Adrenal gland (tissue), 12 donors: ENCODE data around the gene TCHHL1. TPM values are rescaled to one million over a fixed set of nuclear protein-coding genes. Genes with fewer than 3 reads are reported as not detected.

Experiments used
- DNase-seq, 7 donors: peaks; one replicate each; pipeline ENCODE4 v3.0.0-alpha.2; 2019 to 2020
- H3K27ac ChIP-seq, 5 donors: fragments of 200-600 bp; sonication (generic) in 4 of 5; 1 replicate in 3 of 5; 2 replicates in 2 of 5; pipeline versions ENCODE4 v1.5.1 to v1.8.0; 2016 to 2020; ENCODE audit warnings: mild to moderate bottlenecking in 1 of 5
- H3K27me3 ChIP-seq: fragments of 200-600 bp; 2 replicates; pipeline ENCODE4 v1.8.0; 2021
- H3K36me3 ChIP-seq, 2 donors: fragments of 200-600 bp; replicated peaks in 1 of 2; 1 replicate in 1 of 2; 2 replicates in 1 of 2; pipeline versions ENCODE4 v1.5.1 to v1.8.0; 2018 to 2022
- H3K4me1 ChIP-seq, 2 donors: fragments of 200-600 bp; replicated peaks in 1 of 2; 1 replicate in 1 of 2; 2 replicates in 1 of 2; pipeline versions ENCODE4 v1.5.1 to v1.8.0; 2018 to 2021
- H3K4me3 ChIP-seq, 4 donors: fragments of 200-600 bp; sonication (generic) in 3 of 4; one replicate each; pipeline ENCODE4 v1.5.1; 2016 to 2018
- H3K9me3 ChIP-seq, 3 donors: fragments of 200-600 bp; sonication (generic) in 1 of 3; replicated peaks in 1 of 3; 1 replicate in 2 of 3; 2 replicates in 1 of 3; pipeline versions ENCODE4 v1.5.1 to v1.8.0; 2016 to 2021
- CTCF ChIP-seq, 6 experiments: fragments of 450-650 bp in 4 of 6; fragments of 200-600 bp in 2 of 6; sonication (generic) in 1 of 6; IDR thresholded peaks; 1 replicate in 5 of 6; 2 replicates in 1 of 6; pipeline versions ENCODE4 v1.5.1 to v1.8.0; 2016 to 2021; ENCODE audit warnings: antibody characterized with exemption in 6 of 6, mild to moderate bottlenecking in 2 of 6, moderate library complexity in 1 of 6
- POLR2A ChIP-seq, 2 donors: fragments of 450-650 bp; IDR thresholded peaks; one replicate each; pipeline ENCODE4 v1.6.1; 2017; ENCODE audit warnings: antibody characterized with exemption in 2 of 2, mild to moderate bottlenecking in 2 of 2, moderate library complexity in 1 of 2
- WGBS, 4 donors: extraction: QIAGEN DNeasy Blood & Tissue Kit in 2 of 4; methylation state at CpG; one replicate each; pipeline versions ENCODE4 v1.1.5 to v1.1.7; 2013 to 2017; 5-methylcytosine and 5-hydroxymethylcytosine counted together
- intact Hi-C, 2 donors: fragments of 100-400 bp; cut with DNase I; formaldehyde crosslinking; loops; one replicate each; pipeline versions ENCODE4 v1.14.1 to v1.15.0; 2022 to 2023
- polyA plus RNA-seq, 3 donors: library from polyadenylated mRNA; stranded (reverse); fragments of 200-250 nt in 2 of 3; fragments of 350-450 nt in 1 of 3; fragmentation: Illumina TruSeq in 1 of 3; extraction: RNeasy Lipid Tissue Mini Kit (QIAGEN cat#74804) in 1 of 3; gene quantifications; one replicate each; pipeline ENCODE4 v1.2.3, GENCODE V29; 2013 to 2014
- total RNA-seq, 9 donors: library from RNA; depleted of rRNA in 4 of 9; stranded (reverse); fragments of >200 nt in 4 of 9; fragments of 120-200 nt in 1 of 9; fragmentation: NEBNext Ultra II Directional in 1 of 9; extraction: Animal tissue kit (Norgen Biotek cat#: 25700) in 1 of 9; gene quantifications; one replicate each; pipeline versions ENCODE4 v1.1.0 to v1.2.4, GENCODE V29; 2013 to 2023
- donor health status: healthy with polysubstance abuse.
- donor health status: Bipolar disorder and iron deficiency.
- donor health status: DM: yes; HTN: yes; CAD: no.
- donor health status: DM: no; HTN: no; CAD: no.
- donor health status: DM: no; HTN: no; CAD: no.
- donor health status: DM: yes; HTN: yes; CAD: no.

Gene TCHHL1
- total and polyA plus RNA-seq, 12 donors = not detected

DNA sequence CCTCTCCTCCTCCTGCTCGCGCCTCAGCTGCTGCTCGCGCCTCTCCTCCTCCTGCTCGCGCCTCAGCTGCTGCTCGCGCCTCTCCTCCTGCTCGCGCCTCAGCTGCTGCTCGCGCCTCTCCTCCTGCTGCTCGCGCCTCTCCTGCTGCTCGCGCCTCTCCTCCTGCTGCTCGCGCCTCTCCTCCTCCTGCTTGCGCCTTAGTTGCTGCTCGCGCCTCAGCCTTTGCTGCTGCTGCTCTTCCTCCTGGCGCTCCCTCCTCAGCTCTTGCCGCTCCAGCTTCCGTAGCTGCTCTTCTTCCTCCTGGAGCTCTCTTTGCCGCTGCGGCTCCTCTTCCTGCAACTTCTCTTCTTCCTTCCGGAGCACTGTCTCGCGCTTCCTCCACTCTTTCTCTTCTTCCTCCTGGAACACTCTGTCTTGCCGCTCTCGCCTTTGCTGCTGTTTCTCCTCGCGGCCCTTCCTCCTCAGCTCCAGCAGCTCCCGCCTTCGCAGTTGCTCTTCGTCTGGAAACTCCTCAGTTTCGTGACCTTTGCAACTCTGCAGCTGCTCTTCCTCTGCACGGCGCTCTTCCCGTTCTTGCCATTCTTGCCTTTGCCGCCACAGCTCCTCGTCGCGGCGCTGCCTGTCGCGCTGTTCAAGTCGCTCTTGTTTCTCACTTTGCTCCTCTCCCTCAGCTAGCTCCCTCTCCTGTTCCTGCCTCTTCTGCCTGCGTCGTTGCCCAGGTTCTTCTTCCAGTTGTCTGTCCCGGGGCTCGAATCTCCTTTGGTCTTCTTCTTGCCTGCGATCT, 23.4 kb upstream of the TCHHL1 start:
- H3K36me3 ChIP-seq = no peaks in the 10 kb centered on the region
- TF ChIP-seq CTCF (IDR thresholded peaks at IDR 0.05) (no peak), POLR2A (IDR thresholded peaks at IDR 0.05) (no peak)
- intact Hi-C loops = no loop called here
- DNase-seq = no peak
- H3K4me3 ChIP-seq = no peak overlapping the region
- no peak overlapping the region for H3K27ac ChIP-seq
- no peaks in the 10 kb centered on the region for H3K9me3 ChIP-seq
- peaks cover 73% of the 10 kb centered on the region for H3K27me3 ChIP-seq
- H3K4me1 ChIP-seq = peaks cover 12 to 25% of the 10 kb centered on the region in 2 donors
- 1 to 3% (median 3%) methylated on average over 45 to 53 of the region's 53 CpGs for WGBS, 4 donors

DNA sequence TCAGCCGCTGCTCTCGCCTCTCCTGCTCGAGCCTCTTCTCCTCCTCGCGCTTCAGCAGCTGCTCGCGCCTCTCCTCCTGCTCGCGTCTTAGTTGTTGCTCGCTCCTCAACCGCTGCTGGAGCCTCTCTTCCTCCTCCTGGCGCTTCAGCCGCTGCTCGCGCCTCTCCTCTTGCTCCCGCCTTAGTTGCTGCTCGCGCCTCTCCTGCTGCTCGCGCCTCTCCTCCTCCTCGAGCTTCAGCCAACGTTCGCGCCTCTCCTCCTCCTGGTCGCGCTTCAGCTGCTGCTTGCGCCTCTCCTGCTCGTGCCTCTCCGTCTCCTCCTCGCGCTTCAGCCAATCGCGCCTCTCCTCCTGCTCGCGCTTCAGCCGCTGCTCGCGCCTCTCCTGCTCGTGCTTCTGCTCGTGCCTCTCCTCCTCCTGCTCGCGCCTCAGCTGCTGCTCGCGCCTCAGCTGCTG, 22.7 kb upstream of the TCHHL1 start:
- H3K4me1 ChIP-seq = peaks cover 12 to 25% of the 10 kb centered on the region in 2 donors

DNA sequence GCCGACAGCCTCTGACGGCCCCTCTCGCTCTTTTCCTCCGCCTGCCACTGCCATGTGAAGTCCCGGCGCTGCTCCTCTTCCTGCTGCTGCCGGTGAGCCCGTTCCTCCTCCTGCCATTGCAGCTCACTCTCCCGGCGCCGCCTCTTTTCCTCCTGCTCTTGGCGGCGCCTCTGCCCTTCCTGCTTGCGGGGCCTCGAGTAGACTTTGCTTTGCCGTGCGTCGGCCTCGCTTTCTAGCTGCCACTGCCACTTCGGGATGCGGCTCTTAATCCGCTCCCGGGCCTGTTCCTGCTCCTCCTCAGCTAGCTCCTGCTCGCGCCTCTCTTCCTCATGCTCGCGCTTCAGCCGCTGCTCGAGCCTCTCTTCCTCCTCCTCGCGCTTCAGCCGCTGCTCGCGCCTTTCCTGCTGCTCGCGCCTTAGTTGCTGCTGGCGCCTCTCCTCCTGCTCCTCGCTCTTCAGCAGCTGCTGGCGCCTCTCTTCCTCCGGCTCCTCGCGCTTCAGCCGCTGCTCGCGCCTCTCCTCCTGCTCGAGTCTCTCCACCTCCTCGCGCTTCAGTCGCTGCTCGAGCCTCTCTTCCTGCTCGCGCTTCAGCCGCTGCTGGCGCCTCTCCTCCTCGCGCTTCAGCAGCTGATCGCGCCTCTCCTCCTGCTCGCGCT, 22.1 kb upstream of the TCHHL1 start:
- DNase-seq = peak in 2 of 7 donors; percentile 7 to 30
- H3K27me3 ChIP-seq = peaks cover 75% of the 10 kb centered on the region
- no peaks in the 10 kb centered on the region for H3K9me3 ChIP-seq
- peak overlapping the region in 1 of 4 donors; percentile 42 for H3K4me3 ChIP-seq
- H3K4me1 ChIP-seq = peaks cover 12 to 25% of the 10 kb centered on the region in 2 donors
- 1 to 4% (median 2%) methylated on average over 56 to 60 of the region's 60 CpGs for WGBS, 4 donors
- H3K36me3 ChIP-seq = no peaks in the 10 kb centered on the region
- intact Hi-C loops = no loop called here
- H3K27ac ChIP-seq = no peak overlapping the region
- TF ChIP-seq POLR2A (IDR thresholded peaks at IDR 0.05) (no peak), CTCF (IDR thresholded peaks at IDR 0.05) (no peak)

More for the DNA sequence above, 22.7 kb upstream of the TCHHL1 start:
- Histone ChIP-seq H3K9me3 (no peaks in the 10 kb centered on the region), H3K27ac (no peak overlapping the region), H3K27me3 (peaks cover 75% of the 10 kb centered on the region), H3K36me3 (no peaks in the 10 kb centered on the region), H3K4me3 (peak overlapping the region in 1 of 4 donors; percentile 42)
- intact Hi-C loops = no loop called here
- 1 to 2% (median 2%) methylated on average over 33 to 44 of the region's 44 CpGs for WGBS, 4 donors
- TF ChIP-seq CTCF (IDR thresholded peaks at IDR 0.05) (no peak), POLR2A (IDR thresholded peaks at IDR 0.05) (no peak)
- no peak for DNase-seq

DNA sequence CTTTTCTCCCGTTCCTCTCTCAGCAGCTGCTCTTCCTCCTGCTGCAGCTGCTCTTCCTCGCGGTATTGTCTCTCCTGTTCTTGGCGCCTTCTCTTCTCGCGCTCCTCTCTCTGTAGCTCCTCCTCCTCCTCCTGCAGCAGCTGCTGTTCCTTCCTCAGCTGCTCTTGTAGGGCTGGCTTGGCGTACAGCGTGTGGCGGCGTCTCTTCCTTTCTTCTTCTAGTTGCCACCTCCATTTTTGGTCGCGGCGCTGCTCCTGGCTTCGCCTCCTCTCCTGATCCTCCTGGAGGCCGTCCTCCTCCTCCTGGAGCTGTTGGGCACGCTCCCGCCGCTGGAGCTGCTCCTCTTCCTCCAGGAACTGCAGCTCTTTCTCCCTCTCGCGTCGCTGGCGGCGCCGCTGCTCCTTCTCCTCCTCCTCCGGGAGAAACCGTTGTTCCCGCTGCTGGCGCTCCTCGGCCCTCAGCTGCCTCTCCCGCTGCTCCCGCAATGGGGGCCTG, 21.5 kb upstream of the TCHHL1 start:
- intact Hi-C loops = no loop called here
- DNase-seq = peak in 2 of 7 donors; percentile 10 to 22
- H3K9me3 ChIP-seq = no peaks in the 10 kb centered on the region
- peaks cover 78% of the 10 kb centered on the region for H3K27me3 ChIP-seq
- H3K36me3 ChIP-seq = no peaks in the 10 kb centered on the region
- no peak overlapping the region for H3K27ac ChIP-seq
- TF ChIP-seq CTCF (IDR thresholded peaks at IDR 0.05) (no peak), POLR2A (IDR thresholded peaks at IDR 0.05) (no peak)
- 1 to 11% (median 4%) methylated on average over 27 to 31 of the region's 31 CpGs for whole genome bisulfite sequencing, 4 donors
- H3K4me3 ChIP-seq = peak overlapping the region in 1 of 4 donors; percentile 42
- H3K4me1 ChIP-seq = peaks cover 12 to 25% of the 10 kb centered on the region in 2 donors
